LNCaP clone FGC (cell line): ENCODE measurements around the gene TJAP1.

Source experiments
- DNase-seq: peaks from one replicate; pipeline ENCODE4 v3.0.0-alpha.2; 2011; ENCODE audit warnings: low read depth
- H3K4me3 ChIP-seq: 2 replicates; pipeline ENCODE4 v1.5.1; 2011; ENCODE audit warnings: mild to moderate bottlenecking, low read depth, low read length, control low read depth
- CTCF ChIP-seq: IDR thresholded peaks from 2 replicates; pipeline ENCODE4 v1.5.1; 2012; ENCODE audit warnings: mild to moderate bottlenecking; ENCODE audit not compliant: control insufficient read depth, insufficient read depth; ENCODE audit errors: extremely low read depth

TJAP1 gene

GRCh38 chr6:43508481-43509141 lies 31.2 kb downstream of the TJAP1 start:
- TF ChIP-seq CTCF, result no peak
- no peak for DNase-seq
- no peak overlapping the region for H3K4me3 ChIP-seq

GRCh38 chr6:43509142-43509983 lies 32.0 kb downstream of the TJAP1 start:
- no peak for TF ChIP-seq CTCF
- peak overlapping the region; percentile 53 for H3K4me3 ChIP-seq
- no peak for DNase-seq

GRCh38 chr6:43509984-43510826 lies 32.8 kb downstream of the TJAP1 start, which contains the start of gene LRRC73:
TSS of gene LRRC73 (minus strand) at chr6:43510346. CDS start at chr6:43509785, 561 bp downstream.
- TF ChIP-seq CTCF, result no peak
- peak within 1 kb of the TSS; percentile 53 for H3K4me3 ChIP-seq
- DNase-seq, result no peak

GRCh38 chr6:43510827-43511163 lies 33.4 kb downstream of the TJAP1 start:
- no peak for DNase-seq
- no peak overlapping the region; the same call in 1 of the 2 replicates for H3K4me3 ChIP-seq
- TF ChIP-seq CTCF, result no peak

- no peak for TF ChIP-seq CTCF
- DNase-seq, result no peak
- H3K4me3 ChIP-seq, result no peak overlapping the region
Measured at GRCh38 chr6:43511824-43512415, 34.5 kb downstream of the TJAP1 start.

- H3K4me3 ChIP-seq, result peak overlapping the region; percentile 65
- TF ChIP-seq CTCF, result no peak
- DNase-seq, result no peak
Measured at GRCh38 chr6:43515808-43516207, 38.4 kb downstream of the TJAP1 start.
